Measurements from ENCODE around the gene E2F6.

E2F6 gene

DNA sequence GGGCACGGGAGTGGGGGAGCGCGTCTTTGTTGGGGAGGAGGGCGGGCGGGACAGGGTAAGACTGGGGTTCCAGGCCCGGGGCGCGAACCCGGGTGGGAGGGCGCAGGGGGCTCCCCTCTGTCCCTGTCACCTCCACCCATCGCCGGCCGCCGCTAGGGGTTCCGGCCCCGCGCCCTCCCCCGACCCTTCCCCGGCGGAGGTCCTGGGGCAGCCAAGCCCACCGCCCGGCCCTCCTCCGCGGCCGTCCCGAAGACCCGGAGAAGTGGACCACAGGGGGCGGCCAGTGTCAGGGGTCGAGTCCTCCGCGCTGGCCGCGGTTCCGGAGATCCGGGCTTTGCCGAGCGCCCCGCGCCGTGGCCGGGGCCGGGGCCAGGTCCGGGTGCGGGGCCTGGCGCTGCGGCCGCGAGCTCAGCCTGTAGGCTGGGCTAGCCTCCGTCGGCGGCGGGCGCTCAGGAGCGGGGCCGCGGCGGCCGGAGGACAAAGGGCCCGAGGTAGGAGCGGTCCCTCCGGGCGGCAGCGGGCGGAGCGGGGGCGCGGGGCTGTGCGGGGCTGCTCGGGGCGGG, 16.6 kb upstream of the E2F6 start:
- Histone ChIP-seq H3K36me3 (ENCODE audit: control insufficient read depth, insufficient read depth, low read length) (no peaks in the 10 kb centered on the region), H3K27me3 (replicated peaks; ENCODE audit: control insufficient read depth, insufficient read depth, low read length) (no peaks in the 10 kb centered on the region; the same call in 1 of the 2 replicates), H3K4me3 (replicated peaks; ENCODE audit: low read depth, low read length) (no peak overlapping the region; the same call in 1 of the 2 replicates)
- no peak for DNase-seq (ENCODE audit: extremely low read depth, insufficient read length)
- TF ChIP-seq, protein P1, sequence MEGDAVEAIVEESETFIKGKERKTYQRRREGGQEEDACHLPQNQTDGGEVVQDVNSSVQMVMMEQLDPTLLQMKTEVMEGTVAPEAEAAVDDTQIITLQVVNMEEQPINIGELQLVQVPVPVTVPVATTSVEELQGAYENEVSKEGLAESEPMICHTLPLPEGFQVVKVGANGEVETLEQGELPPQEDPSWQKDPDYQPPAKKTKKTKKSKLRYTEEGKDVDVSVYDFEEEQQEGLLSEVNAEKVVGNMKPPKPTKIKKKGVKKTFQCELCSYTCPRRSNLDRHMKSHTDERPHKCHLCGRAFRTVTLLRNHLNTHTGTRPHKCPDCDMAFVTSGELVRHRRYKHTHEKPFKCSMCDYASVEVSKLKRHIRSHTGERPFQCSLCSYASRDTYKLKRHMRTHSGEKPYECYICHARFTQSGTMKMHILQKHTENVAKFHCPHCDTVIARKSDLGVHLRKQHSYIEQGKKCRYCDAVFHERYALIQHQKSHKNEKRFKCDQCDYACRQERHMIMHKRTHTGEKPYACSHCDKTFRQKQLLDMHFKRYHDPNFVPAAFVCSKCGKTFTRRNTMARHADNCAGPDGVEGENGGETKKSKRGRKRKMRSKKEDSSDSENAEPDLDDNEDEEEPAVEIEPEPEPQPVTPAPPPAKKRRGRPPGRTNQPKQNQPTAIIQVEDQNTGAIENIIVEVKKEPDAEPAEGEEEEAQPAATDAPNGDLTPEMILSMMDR (IDR thresholded peaks at IDR 0.05; ENCODE audit: insufficient read depth, low read length, poor library complexity, severe bottlenecking): no peak

DNA sequence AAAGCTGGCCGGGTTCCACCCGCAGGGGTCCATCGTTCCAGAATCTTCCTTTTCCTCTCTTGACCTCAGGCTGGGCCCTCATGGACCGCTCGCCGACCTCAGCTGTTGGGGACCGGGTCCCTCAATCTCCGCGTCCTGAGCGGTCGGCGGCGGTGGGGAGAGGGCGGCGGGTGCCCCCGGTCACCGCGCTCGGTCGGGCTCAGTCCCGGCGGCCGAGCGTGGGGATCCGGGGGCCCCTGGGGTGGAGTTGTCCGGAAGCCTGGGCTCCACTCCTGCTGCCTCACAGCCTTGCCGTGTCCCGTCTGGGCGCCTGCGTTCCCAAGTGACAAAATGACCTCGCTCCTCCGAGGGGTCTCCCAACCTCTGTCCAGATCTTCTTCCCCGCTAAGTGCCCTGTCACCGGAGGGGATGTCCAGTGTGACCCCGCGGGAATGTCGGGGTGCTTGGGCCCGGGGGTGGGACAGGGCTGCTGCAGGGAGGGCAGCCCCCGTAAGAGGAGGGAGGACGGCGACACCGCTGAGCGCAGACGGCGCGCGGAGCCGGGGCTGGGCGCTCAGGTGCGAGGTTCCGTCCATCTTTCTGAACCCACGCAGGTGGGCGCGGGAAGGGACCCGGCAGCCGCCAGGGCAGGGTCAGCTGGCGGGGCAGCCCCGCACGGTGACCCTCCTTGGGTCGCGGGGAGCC, 16.0 kb upstream of the E2F6 start:
- no peak overlapping the region for H3K4me3 ChIP-seq (replicated peaks; ENCODE audit: low read depth, low read length)
- no peaks in the 10 kb centered on the region; the same call in 1 of the 2 replicates for H3K27me3 ChIP-seq (replicated peaks; ENCODE audit: control insufficient read depth, insufficient read depth, low read length)
- no peak for DNase-seq (ENCODE audit: extremely low read depth, insufficient read length)
- H3K36me3 ChIP-seq (ENCODE audit: control insufficient read depth, insufficient read depth, low read length): no peaks in the 10 kb centered on the region
- TF ChIP-seq, protein P1 (IDR thresholded peaks at IDR 0.05; ENCODE audit: insufficient read depth, low read length, poor library complexity, severe bottlenecking): no peak

DNA sequence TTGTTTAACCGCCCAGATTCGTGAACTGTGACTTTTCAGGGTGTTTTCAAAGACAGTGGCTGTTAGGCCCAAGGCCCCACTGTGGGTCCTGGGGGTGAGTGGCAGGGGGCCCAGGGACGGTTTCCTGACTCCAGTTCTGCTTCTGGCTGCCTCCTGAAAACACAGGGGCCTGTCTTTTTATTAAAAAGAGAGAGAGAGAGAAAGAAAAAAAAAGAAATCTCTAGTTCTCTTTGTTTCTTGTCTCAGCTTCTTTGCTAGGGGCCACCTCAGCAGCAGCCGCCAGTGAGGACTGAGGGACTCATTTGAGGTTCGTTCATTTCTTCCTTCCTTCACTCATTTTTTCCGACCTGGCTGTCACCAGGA, 15.4 kb upstream of the E2F6 start:
- H3K4me3 ChIP-seq (replicated peaks; ENCODE audit: low read depth, low read length): no peak overlapping the region
- no peaks in the 10 kb centered on the region; the same call in 1 of the 2 replicates for H3K27me3 ChIP-seq (replicated peaks; ENCODE audit: control insufficient read depth, insufficient read depth, low read length)
- TF ChIP-seq, protein P1 (IDR thresholded peaks at IDR 0.05; ENCODE audit: insufficient read depth, low read length, poor library complexity, severe bottlenecking): no peak
- DNase-seq (ENCODE audit: extremely low read depth, insufficient read length): no peak
- H3K36me3 ChIP-seq (ENCODE audit: control insufficient read depth, insufficient read depth, low read length): no peaks in the 10 kb centered on the region

DNA sequence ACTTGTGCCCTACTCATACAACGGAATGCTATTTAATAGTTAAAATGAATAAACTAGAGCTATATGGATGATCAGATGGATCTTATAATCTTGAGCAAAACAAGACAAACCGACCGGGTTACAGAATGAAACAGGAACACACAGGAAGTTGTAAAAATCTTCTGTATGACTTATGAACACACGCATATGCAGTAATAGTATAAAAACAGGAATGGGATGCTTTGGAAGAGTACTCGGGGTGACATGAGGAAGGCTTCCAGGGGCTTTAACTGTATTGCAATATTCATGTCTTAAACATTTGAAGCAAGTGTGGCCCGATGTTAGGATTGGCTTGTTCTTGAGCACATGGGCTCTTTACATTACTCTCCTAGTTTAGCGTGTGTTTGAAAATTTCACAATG, 14.9 kb upstream of the E2F6 start:
- DNase-seq (ENCODE audit: extremely low read depth, insufficient read length): no peak
- Histone ChIP-seq H3K27me3 (replicated peaks; ENCODE audit: control insufficient read depth, insufficient read depth, low read length) (no peaks in the 10 kb centered on the region; the same call in 1 of the 2 replicates), H3K4me3 (replicated peaks; ENCODE audit: low read depth, low read length) (no peak overlapping the region), H3K36me3 (ENCODE audit: control insufficient read depth, insufficient read depth, low read length) (no peaks in the 10 kb centered on the region)
- TF ChIP-seq, protein P1 (IDR thresholded peaks at IDR 0.05; ENCODE audit: insufficient read depth, low read length, poor library complexity, severe bottlenecking): no peak

DNA sequence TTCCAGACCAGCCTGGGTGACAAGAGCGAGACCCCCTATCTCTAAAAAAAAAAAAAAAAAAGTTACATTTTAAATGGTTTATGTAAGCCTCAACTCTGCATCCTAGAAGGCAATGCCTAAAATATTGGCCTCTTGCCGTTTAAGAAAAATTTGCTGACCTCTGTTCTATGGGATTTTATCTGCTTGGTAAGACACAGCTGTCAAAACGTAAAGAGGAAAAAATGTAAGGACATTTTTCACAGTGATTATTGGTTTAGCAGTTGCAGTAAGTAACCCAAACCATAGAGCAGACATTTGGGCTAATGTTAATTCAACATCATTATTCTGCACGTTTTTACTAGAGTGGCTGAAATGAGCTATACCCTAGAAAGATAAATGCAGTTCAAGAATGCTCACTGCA, 14.4 kb upstream of the E2F6 start:
- DNase-seq (ENCODE audit: extremely low read depth, insufficient read length): no peak
- TF ChIP-seq, protein P1 (IDR thresholded peaks at IDR 0.05; ENCODE audit: insufficient read depth, low read length, poor library complexity, severe bottlenecking): no peak
- Histone ChIP-seq H3K36me3 (ENCODE audit: control insufficient read depth, insufficient read depth, low read length) (no peaks in the 10 kb centered on the region), H3K27me3 (replicated peaks; ENCODE audit: control insufficient read depth, insufficient read depth, low read length) (no peaks in the 10 kb centered on the region; the same call in 1 of the 2 replicates), H3K4me3 (replicated peaks; ENCODE audit: low read depth, low read length) (no peak overlapping the region)

Data from GM06990 (cell line).